ENCODE measurements around the gene PKP2. TPM values are rescaled to one million over a fixed set of nuclear protein-coding genes. Genes with fewer than 3 reads are reported as not detected.

Gene PKP2
- total and polyA plus RNA-seq, 2 of the 4 experiments (the other 2 are of a cell fraction): 0.10 to 0.18 TPM

GRCh38 chr12:32854097-32854496 is 42.5 kb downstream of the PKP2 start:
- no peak overlapping the region for H4K91ac ChIP-seq (ENCODE audit: insufficient read depth, low read depth, low read length)
- ATAC-seq (ENCODE audit: low read depth): no peak
- H4K8ac ChIP-seq (ENCODE audit: low read depth in 2 of 2, low read length in 2 of 2): no peak overlapping the region
- no peak overlapping the region for H3K18ac ChIP-seq (ENCODE audit: low read depth, low read length)
- no peak overlapping the region for H3K4me3 ChIP-seq (ENCODE audit: insufficient read depth, low read depth, low read length)
- no peak overlapping the region for H2AK9ac ChIP-seq (replicated peaks; ENCODE audit: low read depth, low read length, poor library complexity)
- H3K14ac ChIP-seq (replicated peaks; ENCODE audit: low read depth, low read length): no peak overlapping the region
- H3K27ac ChIP-seq (ENCODE audit: insufficient read depth, low read length): no peak overlapping the region
- H2BK120ac ChIP-seq (ENCODE audit: low read depth, low read length): no peak overlapping the region
- H3K9me1 ChIP-seq (ENCODE audit: insufficient read depth, low read length): no peaks in the 10 kb centered on the region
- H2BK20ac ChIP-seq (ENCODE audit: low read depth, low read length): no peak overlapping the region
- no peaks in the 10 kb centered on the region for H3K27me3 ChIP-seq (ENCODE audit: control insufficient read depth, insufficient read depth, low read length)
- H2BK5ac ChIP-seq (ENCODE audit: low read depth, low read length, poor library complexity, severe bottlenecking): no peak overlapping the region
- no TSS peak for BruUV-seq (replicated peaks)
- H2AK5ac ChIP-seq (ENCODE audit: low read depth, low read length): no peak overlapping the region
- no peak overlapping the region for H3K4ac ChIP-seq (ENCODE audit: low read depth, low read length)
- H3K36me3 ChIP-seq (ENCODE audit: control insufficient read depth, insufficient read depth, low read length): no peaks in the 10 kb centered on the region
- no peak for TF ChIP-seq RFX5 (IDR thresholded peaks at IDR 0.05; ENCODE audit: low read depth, low read length)
- no peak for TF ChIP-seq MXI1 (IDR thresholded peaks at IDR 0.05; ENCODE audit: borderline replicate concordance, low read depth, low read length)
- TF ChIP-seq MAFK (IDR thresholded peaks at IDR 0.05; ENCODE audit: low read depth, low read length): no peak
- no peak for TF ChIP-seq POLR2A (IDR thresholded peaks at IDR 0.05; ENCODE audit: low read depth, low read length)
- TF ChIP-seq NFE2L2 (IDR thresholded peaks at IDR 0.05; ENCODE audit: low read depth, low read length): no peak
- TF ChIP-seq FOS (IDR thresholded peaks at IDR 0.05; ENCODE audit: low read depth, low read length): no peak
- TF ChIP-seq, protein P1, sequence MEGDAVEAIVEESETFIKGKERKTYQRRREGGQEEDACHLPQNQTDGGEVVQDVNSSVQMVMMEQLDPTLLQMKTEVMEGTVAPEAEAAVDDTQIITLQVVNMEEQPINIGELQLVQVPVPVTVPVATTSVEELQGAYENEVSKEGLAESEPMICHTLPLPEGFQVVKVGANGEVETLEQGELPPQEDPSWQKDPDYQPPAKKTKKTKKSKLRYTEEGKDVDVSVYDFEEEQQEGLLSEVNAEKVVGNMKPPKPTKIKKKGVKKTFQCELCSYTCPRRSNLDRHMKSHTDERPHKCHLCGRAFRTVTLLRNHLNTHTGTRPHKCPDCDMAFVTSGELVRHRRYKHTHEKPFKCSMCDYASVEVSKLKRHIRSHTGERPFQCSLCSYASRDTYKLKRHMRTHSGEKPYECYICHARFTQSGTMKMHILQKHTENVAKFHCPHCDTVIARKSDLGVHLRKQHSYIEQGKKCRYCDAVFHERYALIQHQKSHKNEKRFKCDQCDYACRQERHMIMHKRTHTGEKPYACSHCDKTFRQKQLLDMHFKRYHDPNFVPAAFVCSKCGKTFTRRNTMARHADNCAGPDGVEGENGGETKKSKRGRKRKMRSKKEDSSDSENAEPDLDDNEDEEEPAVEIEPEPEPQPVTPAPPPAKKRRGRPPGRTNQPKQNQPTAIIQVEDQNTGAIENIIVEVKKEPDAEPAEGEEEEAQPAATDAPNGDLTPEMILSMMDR (conservative IDR thresholded peaks at IDR 0.05; ENCODE audit: low read depth, low read length): no peak
- TF ChIP-seq BHLHE40 (IDR thresholded peaks at IDR 0.05; ENCODE audit: low read depth, low read length): no peak
- no peak for TF ChIP-seq CHD1 (IDR thresholded peaks at IDR 0.05; ENCODE audit: low read depth, low read length)
- no peak for TF ChIP-seq SMC3 (IDR thresholded peaks at IDR 0.05; ENCODE audit: low read depth, low read length)
- TF ChIP-seq RCOR1 (IDR thresholded peaks at IDR 0.05; ENCODE audit: insufficient replicate concordance, low read length): no peak
- no peak for TF ChIP-seq RAD21 (IDR thresholded peaks at IDR 0.05; ENCODE audit: low read length)
- TF ChIP-seq, protein P2, sequence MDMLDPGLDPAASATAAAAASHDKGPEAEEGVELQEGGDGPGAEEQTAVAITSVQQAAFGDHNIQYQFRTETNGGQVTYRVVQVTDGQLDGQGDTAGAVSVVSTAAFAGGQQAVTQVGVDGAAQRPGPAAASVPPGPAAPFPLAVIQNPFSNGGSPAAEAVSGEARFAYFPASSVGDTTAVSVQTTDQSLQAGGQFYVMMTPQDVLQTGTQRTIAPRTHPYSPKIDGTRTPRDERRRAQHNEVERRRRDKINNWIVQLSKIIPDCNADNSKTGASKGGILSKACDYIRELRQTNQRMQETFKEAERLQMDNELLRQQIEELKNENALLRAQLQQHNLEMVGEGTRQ (IDR thresholded peaks at IDR 0.05; ENCODE audit: low read depth, low read length): no peak
- TF ChIP-seq, protein P3, sequence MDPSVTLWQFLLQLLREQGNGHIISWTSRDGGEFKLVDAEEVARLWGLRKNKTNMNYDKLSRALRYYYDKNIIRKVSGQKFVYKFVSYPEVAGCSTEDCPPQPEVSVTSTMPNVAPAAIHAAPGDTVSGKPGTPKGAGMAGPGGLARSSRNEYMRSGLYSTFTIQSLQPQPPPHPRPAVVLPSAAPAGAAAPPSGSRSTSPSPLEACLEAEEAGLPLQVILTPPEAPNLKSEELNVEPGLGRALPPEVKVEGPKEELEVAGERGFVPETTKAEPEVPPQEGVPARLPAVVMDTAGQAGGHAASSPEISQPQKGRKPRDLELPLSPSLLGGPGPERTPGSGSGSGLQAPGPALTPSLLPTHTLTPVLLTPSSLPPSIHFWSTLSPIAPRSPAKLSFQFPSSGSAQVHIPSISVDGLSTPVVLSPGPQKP (IDR thresholded peaks at IDR 0.05; ENCODE audit: borderline replicate concordance, low read depth, low read length): no peak
- in situ Hi-C loops (cut with MboI; ENCODE audit: low sequenced_read_pairs) (no loop called here), intact Hi-C loops (cut with micrococcal nuclease) (no loop called here), dilution Hi-C loops (cut with HindIII; ENCODE audit: low sequenced_read_pairs, unreplicated experiment) (no loop called here)
- ChIA-PET POLR2A (ENCODE audit: unreplicated experiment) (no interaction called here), CTCF (no interaction called here)
- no peak overlapping the region for H2BK15ac ChIP-seq (ENCODE audit: low read depth, low read length)
- H3K9ac ChIP-seq (ENCODE audit: low read depth, low read length): no peak overlapping the region
- H3K79me1 ChIP-seq (ENCODE audit: low read depth in 1 of 2, low read length in 2 of 2): no peaks in the 10 kb centered on the region
- no peak overlapping the region for H3K4me2 ChIP-seq (ENCODE audit: low read depth, low read length)
- no CpG with 5 or more reads among the region's 4 CpGs for WGBS, 2 experiments (ENCODE audit: extremely low coverage in 2 of 2, insufficient read length in 1 of 2)
- no peak overlapping the region for H3K23ac ChIP-seq (ENCODE audit: low read depth, low read length)
- H4K20me1 ChIP-seq (ENCODE audit: insufficient read depth, low read length): no peaks in the 10 kb centered on the region
- H3K9me3 ChIP-seq (ENCODE audit: control insufficient read depth, insufficient read depth, low read length): no peaks in the 10 kb centered on the region
- no peak overlapping the region for H3K56ac ChIP-seq (ENCODE audit: extremely low read depth, insufficient read depth, low read length)
- no peak overlapping the region for H2AFZ ChIP-seq (replicated peaks; ENCODE audit: low read length, poor library complexity)
- DNase-seq: no peak
- no peaks in the 10 kb centered on the region for H3K4me1 ChIP-seq (ENCODE audit: control insufficient read depth, insufficient read depth, low read length)
- no peak overlapping the region for H4K5ac ChIP-seq (ENCODE audit: low read depth, low read length)
